Ascending aorta (tissue), 2 donors: ENCODE data around the gene SAT1. TPM values are rescaled to one million over a fixed set of nuclear protein-coding genes. Genes with fewer than 3 reads are reported as not detected.
"Not testable (repeated sequence)": the region's sequence is repeated elsewhere in the genome, so short reads cannot be mapped to it uniquely, and the experiment has no call there.

ENCODE experiments used
- DNase-seq, 2 donors: peaks; one replicate each; pipeline ENCODE4 v3.0.0-alpha.2; 2019; ENCODE audit warnings: low spot score in 2 of 2
- H3K27ac ChIP-seq, 2 donors: fragments of 200-600 bp; sonication (generic); one replicate each; pipeline ENCODE4 v1.5.1; 2016 to 2017; ENCODE audit warnings: mild to moderate bottlenecking in 1 of 2
- H3K27me3 ChIP-seq: fragments of 200-600 bp; sonication (generic); one replicate; pipeline ENCODE4 v1.5.1; 2017
- H3K36me3 ChIP-seq, 2 donors: fragments of 200-600 bp; sonication (generic); one replicate each; pipeline ENCODE4 v1.5.1; 2016
- H3K4me1 ChIP-seq, 2 donors: fragments of 200-600 bp; sonication (generic); one replicate each; pipeline ENCODE4 v1.5.1; 2016 to 2017; ENCODE audit warnings: mild to moderate bottlenecking in 1 of 2
- H3K4me3 ChIP-seq, 2 donors: fragments of 200-600 bp; sonication (generic); one replicate each; pipeline ENCODE4 v1.5.1; 2016 to 2017; ENCODE audit warnings: mild to moderate bottlenecking in 1 of 2
- H3K9me3 ChIP-seq, 2 donors: fragments of 200-600 bp; sonication (generic); one replicate each; pipeline ENCODE4 v1.5.1; 2016
- CTCF ChIP-seq, 3 experiments: fragments of 200-600 bp in 2 of 3; fragments of 450-650 bp in 1 of 3; sonication (generic) in 2 of 3; IDR thresholded peaks; one replicate each; pipeline ENCODE4 v1.5.1; 2016 to 2019; ENCODE audit warnings: antibody characterized with exemption in 3 of 3, mild to moderate bottlenecking in 1 of 3, moderate library complexity in 1 of 3
- intact Hi-C: fragments of 100-400 bp; cut with DNase I; formaldehyde crosslinking; loops from one replicate; pipeline ENCODE4 v1.15.1; 2023
- total RNA-seq: library from RNA; depleted of rRNA; stranded (reverse); fragments of >200 nt; gene quantifications from one replicate; pipeline ENCODE4 v1.1.0, GENCODE V29; 2016

SAT1 gene
- total RNA-seq, 1 donor from 2014 or later, result 349 TPM

GRCh38 chrX:23766650-23767551, 16.1 kb upstream of the SAT1 start:
- H3K27ac ChIP-seq, result no peak overlapping the region
- H3K4me3 ChIP-seq, result no peak overlapping the region
- no peak for DNase-seq
- no peaks in the 10 kb centered on the region for H3K27me3 ChIP-seq
- intact Hi-C loops, result no loop called here
- no peaks in the 10 kb centered on the region for H3K36me3 ChIP-seq
- no peak for TF ChIP-seq CTCF (IDR thresholded peaks at IDR 0.05)
- peaks cover 0 to 5% of the 10 kb centered on the region in 2 donors for H3K9me3 ChIP-seq
- H3K4me1 ChIP-seq, result no peaks in the 10 kb centered on the region

DNA sequence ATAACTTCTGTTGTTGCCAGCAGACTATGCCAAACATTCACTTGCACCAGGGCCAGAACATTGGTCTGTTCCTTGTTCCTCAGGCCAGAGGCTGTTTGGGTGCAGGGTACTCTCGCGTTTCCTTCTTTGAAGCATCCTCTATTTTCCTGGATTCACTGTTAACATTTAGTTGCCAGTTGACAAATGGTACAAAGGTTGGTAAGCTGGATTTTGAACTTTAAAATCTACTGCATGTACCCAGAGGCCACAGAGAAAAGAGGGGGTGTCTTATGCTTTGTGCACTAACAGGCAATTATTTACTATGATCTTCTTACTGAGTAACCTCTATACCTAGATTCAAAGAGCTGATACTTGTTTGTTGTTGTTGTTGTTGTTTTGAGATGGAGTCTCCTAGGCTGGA, 12.8 kb upstream of the SAT1 start:
- no peak overlapping the region for H3K4me3 ChIP-seq
- no peaks in the 10 kb centered on the region for H3K9me3 ChIP-seq
- no peaks in the 10 kb centered on the region for H3K36me3 ChIP-seq
- DNase-seq, result no peak
- TF ChIP-seq CTCF (IDR thresholded peaks at IDR 0.05), result no peak
- H3K4me1 ChIP-seq, result no peaks in the 10 kb centered on the region
- intact Hi-C loops, result no loop called here
- no peaks in the 10 kb centered on the region for H3K27me3 ChIP-seq
- H3K27ac ChIP-seq, result no peak overlapping the region

GRCh38 chrX:23771086-23771485, 11.9 kb upstream of the SAT1 start:
- H3K27ac ChIP-seq, H3K36me3 ChIP-seq, H3K4me1 ChIP-seq, H3K27me3 ChIP-seq, intact Hi-C loops, H3K9me3 ChIP-seq, DNase-seq, H3K4me3 ChIP-seq: not testable (repeated sequence)

GRCh38 chrX:23773601-23774175, 9.3 kb upstream of the SAT1 start:
- Histone ChIP-seq H3K27me3 (no peaks in the 10 kb centered on the region), H3K4me3 (no peak overlapping the region), H3K27ac (no peak overlapping the region), H3K4me1 (no peaks in the 10 kb centered on the region), H3K36me3 (no peaks in the 10 kb centered on the region), H3K9me3 (no peaks in the 10 kb centered on the region)
- no peak for DNase-seq
- no peak for TF ChIP-seq CTCF (IDR thresholded peaks at IDR 0.05)
- intact Hi-C loops, result no loop called here

DNA sequence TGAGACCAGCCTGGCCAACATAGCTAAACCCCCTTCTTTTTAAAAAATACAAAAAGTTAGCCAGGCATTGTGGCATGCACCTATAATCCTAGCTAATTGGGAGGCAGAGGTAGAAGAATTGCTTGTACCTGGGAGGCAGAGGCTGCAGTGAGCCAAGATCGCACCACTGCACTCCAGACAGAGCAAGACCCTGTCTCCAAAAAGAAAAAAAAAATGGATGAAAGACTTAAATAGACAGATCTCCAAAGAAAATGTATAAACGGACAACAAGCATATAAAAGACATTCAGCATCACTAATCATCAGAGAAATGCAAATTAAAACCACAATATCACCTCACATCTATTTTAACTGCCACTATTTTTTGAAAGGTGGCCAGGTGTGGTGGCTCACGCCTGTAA, 6.6 kb upstream of the SAT1 start:
- no peak for TF ChIP-seq CTCF (IDR thresholded peaks at IDR 0.05)
- H3K4me3 ChIP-seq, result no peak overlapping the region
- H3K27me3 ChIP-seq, result no peaks in the 10 kb centered on the region
- no peaks in the 10 kb centered on the region for H3K36me3 ChIP-seq
- DNase-seq, result no peak
- no peaks in the 10 kb centered on the region for H3K9me3 ChIP-seq
- no peaks in the 10 kb centered on the region for H3K4me1 ChIP-seq
- intact Hi-C loops, result no loop called here
- H3K27ac ChIP-seq, result no peak overlapping the region

DNA sequence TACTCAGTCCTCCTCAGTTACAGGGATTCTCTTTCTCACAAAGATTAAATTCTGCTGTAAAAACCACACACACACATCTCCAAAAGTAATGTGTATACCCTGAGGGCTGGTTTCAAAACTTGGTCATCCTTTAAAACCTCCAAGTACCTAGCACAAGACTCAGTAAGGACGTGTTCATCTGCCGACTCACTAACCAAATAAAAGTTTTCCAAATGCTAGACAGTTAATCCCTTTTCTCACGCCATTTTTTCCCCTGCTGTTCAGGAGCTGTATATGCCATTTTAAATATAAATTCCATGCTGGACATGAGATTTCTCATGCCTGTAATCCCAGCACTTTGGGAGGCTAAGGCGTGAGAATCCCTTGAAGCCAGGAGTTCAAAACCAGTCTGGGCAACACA, 3.9 kb upstream of the SAT1 start:
- no peaks in the 10 kb centered on the region for H3K36me3 ChIP-seq
- no peaks in the 10 kb centered on the region for H3K9me3 ChIP-seq
- H3K4me1 ChIP-seq, result no peaks in the 10 kb centered on the region
- no peak for TF ChIP-seq CTCF (IDR thresholded peaks at IDR 0.05)
- no peak overlapping the region for H3K27ac ChIP-seq
- H3K4me3 ChIP-seq, result no peak overlapping the region
- no peaks in the 10 kb centered on the region for H3K27me3 ChIP-seq
- no peak for DNase-seq
- intact Hi-C loops, result no loop called here
